OCI-LY1 (cell line): ENCODE data around the gene DMD.

ENCODE experiments used
- EZH2 ChIP-seq: fragments of 200-600 bp; sonication (generic), shearing (Covaris generic); IDR thresholded peaks from 2 replicates; pipeline ENCODE4 v1.8.0; 2017; ENCODE audit warnings: borderline replicate concordance, mixed run types, mild to moderate bottlenecking, antibody characterized with exemption, low read length, moderate library complexity, mixed read lengths
- TF ChIP-seq, protein P1 (sequence below): fragments of 200-600 bp; sonication (generic), shearing (Covaris generic); IDR thresholded peaks from 2 replicates; pipeline ENCODE4 v1.5.1; 2017; ENCODE audit warnings: mild to moderate bottlenecking, antibody characterized with exemption, low read length, moderate library complexity, mixed read lengths

DNA sequence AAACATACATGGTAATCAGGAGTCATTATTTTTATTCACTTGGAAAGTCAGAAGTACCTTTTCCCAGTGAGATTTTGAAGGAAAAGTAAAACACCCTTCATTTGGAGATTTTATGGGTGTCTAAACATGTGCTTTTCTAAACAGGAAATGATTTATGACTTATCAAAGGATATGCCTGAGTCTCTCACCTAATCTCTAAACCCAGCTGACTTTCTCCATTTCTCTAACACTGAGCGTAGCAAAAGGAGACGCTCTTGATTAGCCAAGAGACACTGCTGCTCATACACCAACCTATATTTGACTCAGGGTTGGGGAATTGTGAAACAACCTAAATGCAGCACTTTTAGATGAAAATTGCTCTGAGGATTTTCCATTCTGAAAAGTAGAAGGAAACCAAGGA, 1671.0 kb downstream of the DMD start:
- TF ChIP-seq, protein P1, sequence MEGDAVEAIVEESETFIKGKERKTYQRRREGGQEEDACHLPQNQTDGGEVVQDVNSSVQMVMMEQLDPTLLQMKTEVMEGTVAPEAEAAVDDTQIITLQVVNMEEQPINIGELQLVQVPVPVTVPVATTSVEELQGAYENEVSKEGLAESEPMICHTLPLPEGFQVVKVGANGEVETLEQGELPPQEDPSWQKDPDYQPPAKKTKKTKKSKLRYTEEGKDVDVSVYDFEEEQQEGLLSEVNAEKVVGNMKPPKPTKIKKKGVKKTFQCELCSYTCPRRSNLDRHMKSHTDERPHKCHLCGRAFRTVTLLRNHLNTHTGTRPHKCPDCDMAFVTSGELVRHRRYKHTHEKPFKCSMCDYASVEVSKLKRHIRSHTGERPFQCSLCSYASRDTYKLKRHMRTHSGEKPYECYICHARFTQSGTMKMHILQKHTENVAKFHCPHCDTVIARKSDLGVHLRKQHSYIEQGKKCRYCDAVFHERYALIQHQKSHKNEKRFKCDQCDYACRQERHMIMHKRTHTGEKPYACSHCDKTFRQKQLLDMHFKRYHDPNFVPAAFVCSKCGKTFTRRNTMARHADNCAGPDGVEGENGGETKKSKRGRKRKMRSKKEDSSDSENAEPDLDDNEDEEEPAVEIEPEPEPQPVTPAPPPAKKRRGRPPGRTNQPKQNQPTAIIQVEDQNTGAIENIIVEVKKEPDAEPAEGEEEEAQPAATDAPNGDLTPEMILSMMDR, result no peak
- TF ChIP-seq EZH2, result no peak
